GM21390 (cell line): ENCODE results near the gene HLA-DRA.
A peak's percentile ranks its signal among the peaks of the same experiment; 100 is the strongest.

Experiments
- ATAC-seq: cut with Tn5 transposase; IDR thresholded peaks from one replicate; pipeline ENCODE4 v1.9.1; 2021; ENCODE audit not compliant: unreplicated experiment

HLA-DRA gene

GRCh38 chr6:32473376-32474348 lies 34.0 kb downstream of the HLA-DRA start:
- ATAC-seq = peak; percentile 98

DNA sequence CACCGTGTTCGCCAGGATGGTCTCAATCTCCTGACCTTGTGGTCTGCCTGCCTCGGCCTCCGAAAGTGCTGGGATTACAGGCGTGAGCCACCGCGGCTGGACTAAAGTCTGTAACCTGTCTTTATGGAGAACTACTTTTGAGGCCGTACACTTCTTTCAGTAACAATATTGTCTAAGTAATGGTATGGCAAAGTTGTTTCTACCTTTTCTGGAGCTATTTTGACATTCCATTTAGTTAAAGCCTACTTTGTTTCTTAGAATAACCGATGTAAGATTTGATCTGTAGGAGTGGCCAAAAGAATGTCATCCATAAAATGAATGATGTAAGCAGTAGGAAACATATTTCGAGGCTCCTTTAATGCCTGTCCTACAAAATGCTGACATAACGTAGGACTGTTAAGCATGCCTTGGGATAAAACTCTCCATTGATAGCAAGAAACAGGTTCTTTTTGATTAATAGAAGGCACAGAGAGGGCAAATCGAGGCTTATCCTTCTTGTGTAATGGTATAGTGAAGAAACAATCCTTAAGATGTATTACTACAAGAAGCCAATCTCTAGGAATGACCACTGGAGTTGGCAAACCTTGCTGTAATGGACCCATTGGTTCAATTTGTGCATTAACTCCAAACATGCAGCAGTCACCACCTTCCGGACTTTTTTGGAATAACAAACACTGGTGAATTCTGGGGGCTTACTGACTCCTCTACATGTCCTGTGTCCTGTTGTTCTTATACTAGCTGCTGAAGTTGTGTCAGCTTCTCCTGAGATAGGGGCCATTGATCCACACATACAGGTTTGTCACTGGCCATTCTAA lies 35.9 kb downstream of the HLA-DRA start:
- no peak for ATAC-seq

- ATAC-seq = no peak
These were observed 44.4 kb downstream of the HLA-DRA start for GRCh38 chr6:32483968-32484613.

GRCh38 chr6:32484614-32484998 lies 44.9 kb downstream of the HLA-DRA start:
- no peak for ATAC-seq

DNA sequence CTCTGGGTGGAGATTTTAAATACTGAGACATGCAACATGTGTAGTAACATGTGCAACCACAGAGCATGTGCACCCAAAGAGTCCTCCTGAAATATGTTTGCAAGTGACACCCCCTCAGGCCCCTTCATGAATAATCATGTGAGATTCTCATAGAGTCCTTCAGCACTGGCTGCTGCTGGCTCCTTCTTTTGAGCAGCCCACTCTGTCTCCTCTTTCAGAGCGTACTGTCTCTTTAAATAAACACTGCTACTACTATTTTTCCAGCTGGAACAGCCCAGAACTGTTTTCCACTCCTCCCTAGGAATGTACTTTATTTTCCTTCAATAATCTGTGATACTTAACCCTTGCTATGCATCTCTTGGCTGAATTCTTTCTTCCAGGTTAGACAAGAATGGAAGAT lies 48.4 kb downstream of the HLA-DRA start:
- no peak for ATAC-seq

DNA sequence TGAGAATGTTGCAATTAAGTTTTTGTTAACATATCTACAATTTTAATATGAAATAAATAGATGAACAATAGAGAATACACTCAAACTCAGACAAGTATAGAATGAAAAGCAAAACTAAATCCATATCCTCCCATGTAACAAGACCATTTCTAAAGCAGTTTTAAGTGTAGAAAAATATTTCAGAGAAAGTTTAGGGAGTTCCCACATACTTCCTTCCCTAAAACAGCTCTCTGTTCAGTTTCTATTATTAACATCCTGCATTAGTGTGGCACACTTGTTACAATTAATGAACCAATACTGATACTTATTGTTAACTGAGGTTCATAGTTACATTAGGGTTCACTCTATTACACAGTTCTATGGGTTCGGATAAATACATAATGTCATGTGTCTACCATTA lies 52.0 kb downstream of the HLA-DRA start:
- ATAC-seq = no peak

- ATAC-seq = no peak
These were observed 52.7 kb downstream of the HLA-DRA start for GRCh38 chr6:32492351-32492750.
